ENCODE data around the gene MRPL14. TPM values are rescaled to one million over a fixed set of nuclear protein-coding genes. Genes with fewer than 3 reads are reported as not detected.

The MRPL14 gene
- total and polyA plus RNA-seq, 2 experiments from 2014 or later, result 62.6 to 191 TPM

GRCh38 chr6:44072452-44072958 is 54.7 kb downstream of the MRPL14 start (continued):
- TF ChIP-seq STAT1 (IDR thresholded peaks at IDR 0.05; ENCODE audit: unreplicated experiment) (no peak), ZNF331 (CRISPR knock-in tag; IDR thresholded peaks at IDR 0.05; ENCODE audit: low read depth) (no peak), REST (IDR thresholded peaks at IDR 0.05; ENCODE audit: unreplicated experiment) (no peak)

- Histone ChIP-seq H3K4me1 (ENCODE audit: insufficient read depth) (peaks cover 26% of the 10 kb centered on the region), H3F3A (replicated peaks; ENCODE audit: low read depth) (peaks cover 13% of the 10 kb centered on the region; the same call in 1 of the 2 replicates), H2AFZ (no peak overlapping the region), H4K20me1 (replicated peaks; ENCODE audit: insufficient read depth) (no peaks in the 10 kb centered on the region), H3K9me2 (ENCODE audit: insufficient read depth) (no peaks in the 10 kb centered on the region), H3K36me3 (ENCODE audit: insufficient read depth) (no peaks in the 10 kb centered on the region), H3K79me2 (replicated peaks; ENCODE audit: insufficient read depth) (no peaks in the 10 kb centered on the region), H3K27me3 (ENCODE audit: insufficient read depth) (peaks cover 6% of the 10 kb centered on the region), H3K27ac (ENCODE audit: low read depth) (no peak overlapping the region), H3K4me2 (peak overlapping the region; percentile 93), H3K4me3 (no peak overlapping the region)
- H3K4me1 Mint-ChIP-seq, result peaks cover 23% of the 10 kb centered on the region
- H3K4me3 Mint-ChIP-seq, result peak overlapping the region; percentile 40; the same call in 1 of the 3 replicates
- peaks cover 10% of the 10 kb centered on the region for H3K27me3 Mint-ChIP-seq (ENCODE audit: insufficient read depth, low read depth, poor library complexity)
- DNase-seq (ENCODE audit: low spot score) (no peak), ATAC-seq (no peak)
- no peaks in the 10 kb centered on the region for H3K9me3 Mint-ChIP-seq
- H3K27ac Mint-ChIP-seq, result no peak overlapping the region
- TF ChIP-seq POLR2AphosphoS5 (IDR thresholded peaks at IDR 0.05; ENCODE audit: low read depth), result no peak
- no peak for TF ChIP-seq ZNF331 (CRISPR knock-in tag; IDR thresholded peaks at IDR 0.05; ENCODE audit: low read depth)
- TF ChIP-seq EZH2phosphoT487 (IDR thresholded peaks at IDR 0.05; ENCODE audit: unreplicated experiment), result no peak
- no peak for TF ChIP-seq REST (IDR thresholded peaks at IDR 0.05; ENCODE audit: unreplicated experiment)
- TF ChIP-seq CREB1 (CRISPR knock-in tag; IDR thresholded peaks at IDR 0.05; ENCODE audit: low read depth), result no peak
- no peak for TF ChIP-seq JUNB (IDR thresholded peaks at IDR 0.05; ENCODE audit: unreplicated experiment)
- no peak for TF ChIP-seq CTCF (conservative IDR thresholded peaks at IDR 0.05; ENCODE audit: low read depth in 2 of 2)
- H3K36me3 Mint-ChIP-seq (ENCODE audit: low read depth), result no peaks in the 10 kb centered on the region
Observed at GRCh38 chr6:44071670-44072451, 55.4 kb downstream of the MRPL14 start.

Measured in GM23338 (cell line).